Fibroblast of skin of scalp (primary cell): ENCODE data around the gene TEDC2.
"Not testable (repeated sequence)": the region's sequence is repeated elsewhere in the genome, so short reads cannot be mapped to it uniquely, and the experiment has no call there.

Experiments used
- DNase-seq: peaks from one replicate; pipeline ENCODE4 v3.0.0-alpha.2; 2013

The TEDC2 gene

GRCh38 chr16:2437032-2437790 is 22.7 kb upstream of the TEDC2 start:
- no peak for DNase-seq

- no peak for DNase-seq
Measured at GRCh38 chr16:2438121-2438520, 21.8 kb upstream of the TEDC2 start.

GRCh38 chr16:2439598-2439997 is 20.3 kb upstream of the TEDC2 start:
- DNase-seq: no peak

GRCh38 chr16:2441143-2441804 is 18.6 kb upstream of the TEDC2 start:
- not testable (repeated sequence) for DNase-seq

- no peak for DNase-seq
Measured at GRCh38 chr16:2443555-2443954, 16.4 kb upstream of the TEDC2 start.

- no peak for DNase-seq
Measured at GRCh38 chr16:2447920-2448583, 11.9 kb upstream of the TEDC2 start.

GRCh38 chr16:2449118-2449517 is 10.8 kb upstream of the TEDC2 start:
- no peak for DNase-seq

GRCh38 chr16:2450535-2450934 is 9.4 kb upstream of the TEDC2 start:
- DNase-seq: no peak

- no peak for DNase-seq
Measured at GRCh38 chr16:2450975-2451381, 8.9 kb upstream of the TEDC2 start.

GRCh38 chr16:2451851-2452320 is 8.0 kb upstream of the TEDC2 start:
- no peak for DNase-seq

GRCh38 chr16:2452650-2453049 is 7.3 kb upstream of the TEDC2 start:
- no peak for DNase-seq

GRCh38 chr16:2455081-2455845 is 4.6 kb upstream of the TEDC2 start:
- DNase-seq: no peak

GRCh38 chr16:2456551-2457153 is 3.3 kb upstream of the TEDC2 start:
- DNase-seq: no peak

- DNase-seq: no peak
Measured at GRCh38 chr16:2457267-2457666, 2.6 kb upstream of the TEDC2 start.

GRCh38 chr16:2457946-2458345 is 2.0 kb upstream of the TEDC2 start:
- no peak for DNase-seq

GRCh38 chr16:2458887-2459646 is 842 bp upstream of the TEDC2 start:
- DNase-seq: no peak

- DNase-seq: no peak
Measured at GRCh38 chr16:2460391-2460713, 443 bp downstream of the TEDC2 start.

- no peak for DNase-seq
Measured at GRCh38 chr16:2460916-2461315, 1.0 kb downstream of the TEDC2 start.

- DNase-seq: no peak
Measured at GRCh38 chr16:2462031-2462866, 2.3 kb downstream of the TEDC2 start.

- no peak for DNase-seq
Measured at GRCh38 chr16:2464333-2464732, 4.4 kb downstream of the TEDC2 start.
